Endothelial cell of hepatic sinusoid (primary cell): ENCODE measurements around the gene DNAJC1.

Experiments
- in situ Hi-C: cut with HindIII; loops from 2 replicates; pipeline ENCODE4 v1.10.0; 2017; ENCODE audit warnings: low sequenced_read_pairs

The DNAJC1 gene

GRCh38 chr10:21797533-21797932, 206.0 kb downstream of the DNAJC1 start:
- in situ Hi-C loops, result no loop called here

- in situ Hi-C loops, result no loop called here
These were observed 212.3 kb downstream of the DNAJC1 start for GRCh38 chr10:21791276-21791675.

- in situ Hi-C loops, result no loop called here
These were observed 226.6 kb downstream of the DNAJC1 start for GRCh38 chr10:21776883-21777282.

- in situ Hi-C loops, result no loop called here
These were observed 232.3 kb downstream of the DNAJC1 start for GRCh38 chr10:21771219-21771618.

GRCh38 chr10:21769041-21769440, 234.5 kb downstream of the DNAJC1 start:
- in situ Hi-C loops, result no loop called here

GRCh38 chr10:21764466-21765189, 238.9 kb downstream of the DNAJC1 start:
- in situ Hi-C loops, result no loop called here

GRCh38 chr10:21760332-21760731, 243.2 kb downstream of the DNAJC1 start:
- in situ Hi-C loops, result no loop called here

- in situ Hi-C loops, result no loop called here
These were observed 244.3 kb downstream of the DNAJC1 start for GRCh38 chr10:21759232-21759631.

- in situ Hi-C loops, result no loop called here
These were observed 244.8 kb downstream of the DNAJC1 start for GRCh38 chr10:21758696-21759095.

GRCh38 chr10:21758239-21758638, 245.3 kb downstream of the DNAJC1 start:
- in situ Hi-C loops, result no loop called here

- in situ Hi-C loops, result no loop called here
These were observed 246.2 kb downstream of the DNAJC1 start for GRCh38 chr10:21757185-21757901.

- in situ Hi-C loops, result no loop called here
These were observed 246.8 kb downstream of the DNAJC1 start for GRCh38 chr10:21756707-21757106.

GRCh38 chr10:21754410-21755011, 249.0 kb downstream of the DNAJC1 start:
- in situ Hi-C loops, result no loop called here

GRCh38 chr10:21753497-21754270, 249.8 kb downstream of the DNAJC1 start:
- in situ Hi-C loops, result no loop called here

- in situ Hi-C loops, result no loop called here
These were observed 251.9 kb downstream of the DNAJC1 start for GRCh38 chr10:21751341-21752310.

- in situ Hi-C loops, result no loop called here
These were observed 253.1 kb downstream of the DNAJC1 start for GRCh38 chr10:21750424-21750823.

- in situ Hi-C loops, result no loop called here
These were observed 253.7 kb downstream of the DNAJC1 start for GRCh38 chr10:21749788-21750187.

- in situ Hi-C loops, result no loop called here
These were observed 255.7 kb downstream of the DNAJC1 start for GRCh38 chr10:21747809-21748208.

- in situ Hi-C loops, result no loop called here
These were observed 257.4 kb downstream of the DNAJC1 start for GRCh38 chr10:21746118-21746517.

- in situ Hi-C loops, result no loop called here
These were observed 259.3 kb downstream of the DNAJC1 start for GRCh38 chr10:21744223-21744622.
